SK-N-SH treated with all-trans-retinoic acid at 6 μM for 48 hours (cell line): ENCODE results near the gene GOLGA3.

Experiments used
- ATAC-seq: fragments of 200-7000 bp; cut with Tn5 transposase; 3 replicates; pipeline ENCODE4 v1.9.1; 2020; ENCODE audit warnings: mild to moderate bottlenecking, moderate library complexity
- ARNTL ChIP-seq: fragments of 450-650 bp; formaldehyde crosslinking; IDR thresholded peaks from 2 replicates; pipeline ENCODE4 v1.5.0; 2020; ENCODE audit warnings: low read depth, mild to moderate bottlenecking, moderate library complexity, borderline replicate concordance
- BACH2 ChIP-seq: fragments of 250-450 bp; sonication (Bioruptor Pico); IDR thresholded peaks from 2 replicates; pipeline ENCODE4 v1.9.0; 2021; ENCODE audit warnings: mild to moderate bottlenecking, borderline replicate concordance
- CREB5 ChIP-seq: fragments of 250-450 bp; sonication (Bioruptor Pico); IDR thresholded peaks from 2 replicates; pipeline ENCODE4 v1.5.1; 2020; ENCODE audit warnings: low read depth, mild to moderate bottlenecking, moderate library complexity
- CSDC2 ChIP-seq: fragments of 250-450 bp; sonication (Bioruptor Pico); IDR thresholded peaks from 2 replicates; pipeline ENCODE4 v1.5.0; 2020; ENCODE audit warnings: mild to moderate bottlenecking, moderate library complexity
- CSRNP3 ChIP-seq: fragments of 250-450 bp; sonication (Bioruptor Pico); IDR thresholded peaks from 2 replicates; pipeline ENCODE4 v1.5.1; 2021; ENCODE audit warnings: mild to moderate bottlenecking, moderate library complexity
- ESRRG ChIP-seq: fragments of 250-450 bp; sonication (Bioruptor Pico); IDR thresholded peaks from 2 replicates; pipeline ENCODE4 v1.6.1; 2021; ENCODE audit warnings: mild to moderate bottlenecking
- GLIS3 ChIP-seq: fragments of 250-450 bp; sonication (Bioruptor Pico); IDR thresholded peaks from 2 replicates; pipeline ENCODE4 v1.5.0; 2020; ENCODE audit warnings: mild to moderate bottlenecking, moderate library complexity
- ISL1 ChIP-seq: fragments of 250-450 bp; sonication (Bioruptor Pico); IDR thresholded peaks from 2 replicates; pipeline ENCODE4 v2.1.2; 2022; ENCODE audit warnings: mild to moderate bottlenecking, moderate library complexity
- OSR1 ChIP-seq: fragments of 250-450 bp; sonication (Bioruptor Pico); IDR thresholded peaks from 2 replicates; pipeline ENCODE4 v1.8.0; 2022; ENCODE audit warnings: moderate library complexity, mild to moderate bottlenecking, inconsistent platforms
- POU6F1 ChIP-seq: fragments of 250-450 bp; sonication (Bioruptor Pico); IDR thresholded peaks from 2 replicates; pipeline ENCODE4 v1.8.0; 2021; ENCODE audit warnings: low read depth, mild to moderate bottlenecking, moderate library complexity, borderline replicate concordance
- PPARA ChIP-seq: fragments of 250-450 bp; sonication (Bioruptor Pico); IDR thresholded peaks from 2 replicates; pipeline ENCODE4 v1.5.0; 2020; ENCODE audit warnings: mild to moderate bottlenecking, borderline replicate concordance
- RARB ChIP-seq: fragments of 250-450 bp; sonication (Bioruptor Pico); IDR thresholded peaks from 2 replicates; pipeline ENCODE4 v1.8.0; 2021; ENCODE audit warnings: mild to moderate bottlenecking, moderate library complexity
- SNAI2 ChIP-seq: fragments of 250-450 bp; sonication (Bioruptor Pico); IDR thresholded peaks from 2 replicates; pipeline ENCODE4 v1.5.0; 2020; ENCODE audit warnings: mild to moderate bottlenecking, moderate library complexity
- TCF4 ChIP-seq: fragments of 250-450 bp; sonication (Bioruptor Pico); IDR thresholded peaks from 2 replicates; pipeline ENCODE4 v1.8.0; 2021; ENCODE audit warnings: mild to moderate bottlenecking, moderate library complexity, borderline replicate concordance
- TOX ChIP-seq: fragments of 250-450 bp; sonication (Bioruptor Pico); IDR thresholded peaks from 2 replicates; pipeline ENCODE4 v1.8.0; 2021; ENCODE audit warnings: mild to moderate bottlenecking, moderate library complexity, borderline replicate concordance
- TSHZ2 ChIP-seq: fragments of 250-450 bp; sonication (Bioruptor Pico); IDR thresholded peaks from 2 replicates; pipeline ENCODE4 v1.5.0; 2020; ENCODE audit warnings: mild to moderate bottlenecking, moderate library complexity
- ZC3H10 ChIP-seq: fragments of 250-450 bp; sonication (Bioruptor Pico); IDR thresholded peaks from 2 replicates; pipeline ENCODE4 v1.5.1; 2021; ENCODE audit warnings: mild to moderate bottlenecking, moderate library complexity
- ZFP3 ChIP-seq: fragments of 250-450 bp; sonication (Bioruptor Pico); IDR thresholded peaks from 2 replicates; pipeline ENCODE4 v1.5.0; 2020; ENCODE audit warnings: mild to moderate bottlenecking, moderate library complexity
- ZFP30 ChIP-seq: fragments of 450-650 bp; formaldehyde crosslinking; IDR thresholded peaks from 2 replicates; pipeline ENCODE4 v1.5.0; 2022; ENCODE audit warnings: mild to moderate bottlenecking, moderate library complexity
- ZNF565 ChIP-seq: fragments of 450-650 bp; formaldehyde crosslinking; conservative IDR thresholded peaks from 2 replicates; pipeline ENCODE4 v1.5.0; 2020; ENCODE audit warnings: low read depth, mild to moderate bottlenecking, moderate library complexity
- ZNF70 ChIP-seq: fragments of 450-650 bp; formaldehyde crosslinking; IDR thresholded peaks from 2 replicates; pipeline ENCODE4 v1.5.0; 2020; ENCODE audit warnings: mild to moderate bottlenecking, moderate library complexity
- ZNF8 ChIP-seq: fragments of 450-650 bp; formaldehyde crosslinking; IDR thresholded peaks from 2 replicates; pipeline ENCODE4 v1.5.0; 2020; ENCODE audit warnings: mild to moderate bottlenecking, moderate library complexity

GOLGA3 gene

GRCh38 chr12:132740652-132741051 is 88.0 kb downstream of the GOLGA3 start:
- TF ChIP-seq CSRNP3 (CRISPR knock-in tag): no peak
- no peak for TF ChIP-seq POU6F1
- no peak for TF ChIP-seq ARNTL
- no peak for TF ChIP-seq ISL1 (CRISPR knock-in tag)
- no peak for TF ChIP-seq TSHZ2 (CRISPR knock-in tag)
- TF ChIP-seq CSDC2 (CRISPR knock-in tag): no peak
- TF ChIP-seq SNAI2 (CRISPR knock-in tag): no peak
- no peak for TF ChIP-seq ZNF565 (CRISPR knock-in tag)
- no peak for TF ChIP-seq RARB
- no peak for TF ChIP-seq ZFP3 (CRISPR knock-in tag)
- TF ChIP-seq, all 23 proteins: peak for 0
- ATAC-seq: no peak

GRCh38 chr12:132740313-132740646 is 88.4 kb downstream of the GOLGA3 start:
- ATAC-seq: no peak
- no peak for TF ChIP-seq SNAI2 (CRISPR knock-in tag)
- TF ChIP-seq ARNTL: no peak
- no peak for TF ChIP-seq ZFP30 (CRISPR knock-in tag)
- TF ChIP-seq PPARA (CRISPR knock-in tag): no peak
- TF ChIP-seq ZC3H10 (CRISPR knock-in tag): no peak
- TF ChIP-seq, all 23 proteins: peak for 0

GRCh38 chr12:132739600-132740312 is 88.9 kb downstream of the GOLGA3 start:
- ATAC-seq: no peak

GRCh38 chr12:132736913-132737312 is 91.8 kb downstream of the GOLGA3 start:
- ATAC-seq: no peak
- no peak for TF ChIP-seq TOX (CRISPR knock-in tag)
- TF ChIP-seq ESRRG (CRISPR knock-in tag): no peak
- no peak for TF ChIP-seq CSDC2 (CRISPR knock-in tag)
- TF ChIP-seq TCF4 (CRISPR knock-in tag): no peak
- TF ChIP-seq PPARA (CRISPR knock-in tag): no peak
- no peak for TF ChIP-seq SNAI2 (CRISPR knock-in tag)
- TF ChIP-seq ZFP30 (CRISPR knock-in tag): no peak
- TF ChIP-seq ZNF8 (CRISPR knock-in tag): no peak
- no peak for TF ChIP-seq OSR1 (CRISPR knock-in tag)
- no peak for TF ChIP-seq CSRNP3 (CRISPR knock-in tag)
- TF ChIP-seq ARNTL: no peak
- TF ChIP-seq ISL1 (CRISPR knock-in tag): no peak
- no peak for TF ChIP-seq ZFP3 (CRISPR knock-in tag)
- TF ChIP-seq ZNF70 (CRISPR knock-in tag): no peak
- TF ChIP-seq CREB5 (CRISPR knock-in tag): no peak
- TF ChIP-seq BACH2 (CRISPR knock-in tag): no peak
- TF ChIP-seq GLIS3 (CRISPR knock-in tag): no peak

More at GRCh38 chr12:132739600-132740312, 88.9 kb downstream of the GOLGA3 start:
- TF ChIP-seq TOX (CRISPR knock-in tag) (no peak), GLIS3 (CRISPR knock-in tag) (no peak), RARB (no peak), ZNF565 (CRISPR knock-in tag) (no peak), ARNTL (no peak), CSDC2 (CRISPR knock-in tag) (no peak), TCF4 (CRISPR knock-in tag) (no peak), CREB5 (CRISPR knock-in tag) (no peak), ZFP30 (CRISPR knock-in tag) (no peak), ZNF70 (CRISPR knock-in tag) (no peak)
